Measurements from ENCODE around the gene IP6K2. TPM values are rescaled to one million over a fixed set of nuclear protein-coding genes. Genes with fewer than 3 reads are reported as not detected.

Gene IP6K2
- total and polyA plus RNA-seq, 3 donors from 2014 or later, result 113 to 148 (median 114) TPM

DNA sequence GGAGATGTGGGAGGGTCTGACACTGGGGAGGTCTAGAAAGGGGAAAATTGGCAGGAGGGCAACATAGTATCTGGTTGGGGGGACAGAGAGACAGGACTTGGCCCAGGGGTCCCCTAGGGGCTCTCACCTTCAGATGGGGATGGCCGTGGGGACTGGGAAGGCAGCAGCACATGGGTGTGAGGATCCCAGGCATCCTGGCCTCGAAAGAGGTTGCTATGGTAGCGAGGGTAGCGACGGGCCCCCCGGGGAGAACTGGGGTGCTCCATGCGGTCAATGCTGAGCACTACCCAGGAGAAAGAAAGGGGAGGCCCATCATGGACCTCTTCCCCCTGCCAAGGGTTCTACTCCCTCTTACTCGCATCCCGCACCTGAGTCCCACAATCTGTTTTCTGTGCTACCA is 69.3 kb downstream of the IP6K2 start:
- Histone ChIP-seq H3K27ac (no peak overlapping the region), H3K27me3 (no peaks in the 10 kb centered on the region), H3K4me3 (no peak overlapping the region), H3K4me1 (no peaks in the 10 kb centered on the region), H3K9me3 (no peaks in the 10 kb centered on the region), H3K36me3 (ENCODE audit: low read depth, missing control alignments) (no peaks in the 10 kb centered on the region)
- intact Hi-C loops (cut with DNase I; ENCODE audit: low total_unique reads), result no loop called here
- WGBS, 2 donors, result 87 to 88% methylated on average over 9 of the region's 9 CpGs
- TF ChIP-seq, protein P1, sequence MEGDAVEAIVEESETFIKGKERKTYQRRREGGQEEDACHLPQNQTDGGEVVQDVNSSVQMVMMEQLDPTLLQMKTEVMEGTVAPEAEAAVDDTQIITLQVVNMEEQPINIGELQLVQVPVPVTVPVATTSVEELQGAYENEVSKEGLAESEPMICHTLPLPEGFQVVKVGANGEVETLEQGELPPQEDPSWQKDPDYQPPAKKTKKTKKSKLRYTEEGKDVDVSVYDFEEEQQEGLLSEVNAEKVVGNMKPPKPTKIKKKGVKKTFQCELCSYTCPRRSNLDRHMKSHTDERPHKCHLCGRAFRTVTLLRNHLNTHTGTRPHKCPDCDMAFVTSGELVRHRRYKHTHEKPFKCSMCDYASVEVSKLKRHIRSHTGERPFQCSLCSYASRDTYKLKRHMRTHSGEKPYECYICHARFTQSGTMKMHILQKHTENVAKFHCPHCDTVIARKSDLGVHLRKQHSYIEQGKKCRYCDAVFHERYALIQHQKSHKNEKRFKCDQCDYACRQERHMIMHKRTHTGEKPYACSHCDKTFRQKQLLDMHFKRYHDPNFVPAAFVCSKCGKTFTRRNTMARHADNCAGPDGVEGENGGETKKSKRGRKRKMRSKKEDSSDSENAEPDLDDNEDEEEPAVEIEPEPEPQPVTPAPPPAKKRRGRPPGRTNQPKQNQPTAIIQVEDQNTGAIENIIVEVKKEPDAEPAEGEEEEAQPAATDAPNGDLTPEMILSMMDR (IDR thresholded peaks at IDR 0.05), result no peak
- no peak for TF ChIP-seq POLR2A (IDR thresholded peaks at IDR 0.05)
- DNase-seq, result no peak

DNA sequence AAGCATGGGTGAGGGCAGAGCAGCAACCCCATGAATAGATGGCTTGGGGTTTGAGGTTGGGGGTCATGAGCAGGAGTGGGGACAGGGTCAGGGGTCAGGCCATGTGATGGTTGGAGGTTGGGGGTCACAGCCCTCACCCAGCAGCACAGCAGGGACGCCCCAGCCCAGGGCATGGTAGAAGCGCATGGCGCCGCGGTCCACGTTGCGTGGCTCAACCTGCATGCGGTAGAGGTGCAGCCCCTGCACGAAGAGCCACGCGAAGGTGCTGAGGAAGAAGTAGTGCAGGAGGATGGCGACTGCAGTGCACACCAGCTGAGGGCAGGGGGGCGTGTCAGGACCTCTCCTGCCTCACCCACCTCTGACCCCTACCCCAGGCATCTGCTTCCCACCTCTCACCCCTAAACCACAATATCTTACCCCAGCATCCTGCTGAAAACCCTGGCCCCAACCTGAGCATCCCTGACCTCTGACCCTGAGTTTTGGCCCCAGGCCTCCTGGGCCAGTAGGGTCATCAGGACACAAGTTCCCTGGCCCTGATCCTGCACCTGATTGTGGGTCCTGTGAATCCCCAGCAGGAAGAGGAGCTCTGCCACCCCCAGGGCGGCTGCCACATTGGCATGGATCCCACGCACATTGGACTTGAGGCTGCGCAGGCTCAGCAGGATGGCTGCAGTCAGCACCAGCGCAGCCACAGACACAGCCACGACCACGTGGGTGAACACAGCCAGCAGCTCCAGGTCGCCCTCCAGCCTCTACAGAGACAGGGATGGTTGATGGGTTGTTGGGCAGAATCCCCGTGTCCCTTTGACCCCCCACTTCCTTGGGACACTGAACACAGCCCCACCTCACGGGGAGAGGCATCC is 71.9 kb downstream of the IP6K2 start:
- Histone ChIP-seq H3K9me3 (no peaks in the 10 kb centered on the region), H3K4me1 (no peaks in the 10 kb centered on the region), H3K36me3 (ENCODE audit: low read depth, missing control alignments) (no peaks in the 10 kb centered on the region), H3K27me3 (no peaks in the 10 kb centered on the region), H3K4me3 (no peak overlapping the region), H3K27ac (no peak overlapping the region)
- intact Hi-C loops (cut with DNase I; ENCODE audit: low total_unique reads), result no loop called here
- WGBS, 2 donors, result 92 to 93% methylated on average over 15 to 16 of the region's 22 CpGs
- DNase-seq, result no peak
- no peak for TF ChIP-seq POLR2A (IDR thresholded peaks at IDR 0.05)
- TF ChIP-seq, protein P1 (IDR thresholded peaks at IDR 0.05), result no peak

DNA sequence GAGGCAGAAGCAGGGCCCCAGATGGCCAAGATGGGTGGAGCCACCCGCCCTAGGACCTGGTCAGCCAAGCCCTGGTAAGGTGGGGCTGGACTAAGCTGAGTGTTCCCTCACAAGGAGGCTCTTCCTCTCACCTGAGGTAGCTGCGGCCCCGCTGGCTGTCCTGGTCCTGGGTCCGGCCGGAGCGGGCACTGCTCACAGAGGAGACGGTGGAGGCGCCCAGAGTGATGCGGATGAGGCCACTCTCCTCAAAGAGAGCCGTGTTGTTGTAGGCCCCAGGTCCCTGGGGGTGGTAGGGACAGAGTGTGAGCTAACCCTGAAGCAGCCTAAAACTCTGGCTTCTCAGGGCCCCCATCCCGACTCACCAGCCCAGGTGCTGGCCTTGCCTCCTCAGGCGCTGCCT is 74.4 kb downstream of the IP6K2 start:
- TF ChIP-seq POLR2A (IDR thresholded peaks at IDR 0.05), result no peak
- TF ChIP-seq, protein P1 (IDR thresholded peaks at IDR 0.05), result no peak
- 100% methylated on average over 1 to 12 of the region's 12 CpGs for WGBS, 2 donors
- no peak overlapping the region for H3K4me3 ChIP-seq

DNA sequence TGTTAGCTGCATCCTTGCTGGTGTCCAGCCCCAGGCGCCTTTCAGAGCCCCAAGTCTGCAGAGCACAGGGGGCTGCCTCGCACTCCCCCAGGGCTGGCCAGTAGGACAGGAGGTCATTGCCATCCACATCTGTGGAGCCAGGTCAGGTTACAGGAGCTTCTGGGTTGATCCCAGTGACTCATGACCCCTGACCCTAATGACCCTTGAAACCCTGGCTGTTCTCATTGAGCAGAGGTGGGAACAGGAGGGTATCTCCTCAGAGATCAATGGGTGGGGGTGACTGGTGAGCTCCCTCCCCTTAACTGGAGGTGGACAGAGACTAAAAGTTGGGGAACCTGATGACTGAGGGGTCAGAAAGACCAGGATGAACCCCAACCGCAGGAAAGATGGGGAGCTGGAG is 75.6 kb downstream of the IP6K2 start:
- DNase-seq, result no peak
- no peaks in the 10 kb centered on the region for H3K27me3 ChIP-seq
- no peak for TF ChIP-seq POLR2A (IDR thresholded peaks at IDR 0.05)
- TF ChIP-seq, protein P1 (IDR thresholded peaks at IDR 0.05), result no peak
- H3K4me1 ChIP-seq, result peaks cover 3% of the 10 kb centered on the region
- H3K4me3 ChIP-seq, result no peak overlapping the region
- 85 to 100% methylated on average over 1 to 3 of the region's 3 CpGs for WGBS, 2 donors
- no peaks in the 10 kb centered on the region for H3K9me3 ChIP-seq
- intact Hi-C loops (cut with DNase I; ENCODE audit: low total_unique reads), result no loop called here
- H3K36me3 ChIP-seq (ENCODE audit: low read depth, missing control alignments), result no peaks in the 10 kb centered on the region
- no peak overlapping the region for H3K27ac ChIP-seq

More for the DNA sequence above, 74.4 kb downstream of the IP6K2 start:
- Histone ChIP-seq H3K27me3 (no peaks in the 10 kb centered on the region), H3K36me3 (ENCODE audit: low read depth, missing control alignments) (no peaks in the 10 kb centered on the region), H3K27ac (no peak overlapping the region), H3K4me1 (no peaks in the 10 kb centered on the region), H3K9me3 (no peaks in the 10 kb centered on the region)
- intact Hi-C loops (cut with DNase I; ENCODE audit: low total_unique reads), result no loop called here
- DNase-seq, result no peak

Data from testis (tissue), 3 donors.